OCI-LY1 (cell line): ENCODE data around the gene TP53TG3D.
"Not testable (repeated sequence)": the region's sequence is repeated elsewhere in the genome, so short reads cannot be mapped to it uniquely, and the experiment has no call there.

Experiments
- EZH2 ChIP-seq: fragments of 200-600 bp; sonication (generic), shearing (Covaris generic); IDR thresholded peaks from 2 replicates; pipeline ENCODE4 v1.8.0; 2017; ENCODE audit warnings: borderline replicate concordance, mixed run types, mild to moderate bottlenecking, antibody characterized with exemption, low read length, moderate library complexity, mixed read lengths
- TF ChIP-seq, protein P1 (sequence below): fragments of 200-600 bp; sonication (generic), shearing (Covaris generic); IDR thresholded peaks from 2 replicates; pipeline ENCODE4 v1.5.1; 2017; ENCODE audit warnings: mild to moderate bottlenecking, antibody characterized with exemption, low read length, moderate library complexity, mixed read lengths

DNA sequence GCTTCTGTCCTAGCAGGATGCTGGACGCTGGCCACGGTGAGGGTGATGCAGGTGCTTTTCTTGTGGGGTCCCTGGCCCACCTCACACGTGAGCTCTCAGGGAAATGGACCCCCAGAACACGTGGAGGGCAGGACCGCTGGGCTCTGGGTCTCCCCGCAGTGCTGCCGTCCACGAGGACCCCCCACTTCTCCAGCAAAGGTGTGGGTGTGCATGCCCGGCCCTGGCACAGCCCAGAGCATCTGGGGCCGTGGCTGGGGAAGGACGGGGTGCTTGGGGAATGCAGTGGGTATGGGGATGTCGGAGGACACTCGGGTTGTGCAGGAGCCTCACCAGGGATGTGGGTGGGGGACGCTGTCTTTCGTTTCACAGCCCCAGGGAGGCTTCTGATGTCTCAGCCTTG lies 34.7 kb downstream of the TP53TG3D start:
- TF ChIP-seq, protein P1, sequence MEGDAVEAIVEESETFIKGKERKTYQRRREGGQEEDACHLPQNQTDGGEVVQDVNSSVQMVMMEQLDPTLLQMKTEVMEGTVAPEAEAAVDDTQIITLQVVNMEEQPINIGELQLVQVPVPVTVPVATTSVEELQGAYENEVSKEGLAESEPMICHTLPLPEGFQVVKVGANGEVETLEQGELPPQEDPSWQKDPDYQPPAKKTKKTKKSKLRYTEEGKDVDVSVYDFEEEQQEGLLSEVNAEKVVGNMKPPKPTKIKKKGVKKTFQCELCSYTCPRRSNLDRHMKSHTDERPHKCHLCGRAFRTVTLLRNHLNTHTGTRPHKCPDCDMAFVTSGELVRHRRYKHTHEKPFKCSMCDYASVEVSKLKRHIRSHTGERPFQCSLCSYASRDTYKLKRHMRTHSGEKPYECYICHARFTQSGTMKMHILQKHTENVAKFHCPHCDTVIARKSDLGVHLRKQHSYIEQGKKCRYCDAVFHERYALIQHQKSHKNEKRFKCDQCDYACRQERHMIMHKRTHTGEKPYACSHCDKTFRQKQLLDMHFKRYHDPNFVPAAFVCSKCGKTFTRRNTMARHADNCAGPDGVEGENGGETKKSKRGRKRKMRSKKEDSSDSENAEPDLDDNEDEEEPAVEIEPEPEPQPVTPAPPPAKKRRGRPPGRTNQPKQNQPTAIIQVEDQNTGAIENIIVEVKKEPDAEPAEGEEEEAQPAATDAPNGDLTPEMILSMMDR = not testable (repeated sequence)
- not testable (repeated sequence) for TF ChIP-seq EZH2
